GM21717 (cell line): ENCODE measurements around the gene SCGB3A1.

Experiments
- ATAC-seq: cut with Tn5 transposase; IDR thresholded peaks from one replicate; pipeline ENCODE4 v1.9.1; 2021; ENCODE audit warnings: mild to moderate bottlenecking, moderate library complexity; ENCODE audit not compliant: unreplicated experiment

The SCGB3A1 gene, protein sequence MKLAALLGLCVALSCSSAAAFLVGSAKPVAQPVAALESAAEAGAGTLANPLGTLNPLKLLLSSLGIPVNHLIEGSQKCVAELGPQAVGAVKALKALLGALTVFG

DNA sequence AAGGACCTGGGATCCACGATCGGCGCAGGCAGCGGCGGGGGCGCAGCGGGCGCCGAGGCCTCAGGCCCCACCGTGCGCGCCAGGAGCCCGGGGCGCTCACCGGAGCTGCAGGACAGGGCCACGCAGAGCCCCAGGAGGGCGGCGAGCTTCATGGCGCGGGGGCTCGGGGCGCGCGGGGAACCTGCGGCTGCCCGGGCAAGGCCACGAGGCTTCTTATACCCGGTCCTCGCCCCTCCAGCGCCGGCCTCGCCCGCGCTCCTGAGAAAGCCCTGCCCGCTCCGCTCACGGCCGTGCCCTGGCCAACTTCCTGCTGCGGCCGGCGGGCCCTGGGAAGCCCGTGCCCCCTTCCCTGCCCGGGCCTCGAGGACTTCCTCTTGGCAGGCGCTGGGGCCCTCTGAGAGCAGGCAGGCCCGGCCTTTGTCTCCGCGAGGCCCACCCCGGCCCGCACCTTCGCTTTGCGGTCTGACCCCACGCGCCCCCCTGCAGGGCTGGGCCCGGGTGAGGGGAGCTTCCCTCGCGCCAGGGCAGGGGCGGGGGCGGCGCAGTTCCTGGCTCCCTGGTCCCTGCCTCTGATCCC, at the start of gene SCGB3A1:
Gene SCGB3A1, minus strand, starts transcription at position 189 of the 577 bp plus-strand sequence. Its CDS starts 37 bp downstream, at position 152.
- no peak for ATAC-seq

GRCh38 chr5:180640611-180640860, 49.2 kb upstream of the SCGB3A1 start:
- no peak for ATAC-seq

GRCh38 chr5:180639741-180640610, 48.7 kb upstream of the SCGB3A1 start:
- ATAC-seq, result no peak

DNA sequence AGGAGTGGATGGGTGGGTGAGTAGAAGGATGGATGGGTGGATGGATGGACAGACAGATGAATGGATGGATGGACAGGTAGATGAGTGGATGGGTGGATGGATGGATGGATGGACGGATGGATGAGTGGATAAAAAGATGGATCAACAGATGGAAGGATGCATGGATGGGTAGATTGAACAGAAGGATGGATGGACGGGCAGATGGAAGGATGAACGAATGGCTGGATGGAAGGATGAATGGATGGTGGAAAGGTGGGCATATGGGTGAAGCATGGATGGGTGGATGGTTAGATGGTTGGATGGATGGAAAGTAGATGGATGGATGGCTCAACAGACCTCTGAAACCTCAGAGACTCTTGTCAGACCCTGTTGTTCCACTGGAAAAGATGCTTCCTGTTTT, 48.0 kb upstream of the SCGB3A1 start:
- no peak for ATAC-seq

GRCh38 chr5:180637962-180638680, 46.8 kb upstream of the SCGB3A1 start:
- ATAC-seq, result no peak

DNA sequence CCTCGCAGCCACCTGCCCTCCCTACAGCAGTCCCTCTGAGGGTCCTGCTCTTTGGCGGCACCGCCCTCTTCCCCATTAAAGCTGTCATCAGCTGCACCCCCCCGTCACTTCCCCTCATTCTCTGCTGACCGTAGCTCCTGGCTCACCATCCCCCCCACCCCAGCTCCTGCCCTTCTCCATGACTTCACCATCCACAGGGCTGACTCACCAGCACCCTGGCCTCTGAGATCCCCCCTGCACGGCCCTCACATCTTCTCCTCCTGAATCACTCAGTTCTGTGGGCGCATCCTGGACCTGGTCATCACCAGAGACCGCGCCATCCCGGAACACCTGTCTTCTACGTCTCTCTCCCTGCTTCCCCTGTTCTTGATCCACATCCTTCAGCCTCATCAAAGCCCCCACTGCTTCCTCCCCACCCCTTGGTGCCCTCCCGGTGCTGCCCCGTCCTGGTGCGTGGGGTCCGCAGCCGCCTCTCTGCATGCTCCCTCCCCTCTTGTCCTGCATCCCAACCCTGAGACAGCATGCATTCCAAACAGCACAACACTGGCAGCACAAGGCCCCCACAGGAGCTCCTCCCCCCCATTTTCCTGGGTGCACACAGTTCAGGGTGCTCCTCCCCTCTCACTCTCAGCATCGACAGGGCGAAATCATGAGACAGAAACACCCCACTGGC, 45.2 kb upstream of the SCGB3A1 start:
- ATAC-seq, result no peak

DNA sequence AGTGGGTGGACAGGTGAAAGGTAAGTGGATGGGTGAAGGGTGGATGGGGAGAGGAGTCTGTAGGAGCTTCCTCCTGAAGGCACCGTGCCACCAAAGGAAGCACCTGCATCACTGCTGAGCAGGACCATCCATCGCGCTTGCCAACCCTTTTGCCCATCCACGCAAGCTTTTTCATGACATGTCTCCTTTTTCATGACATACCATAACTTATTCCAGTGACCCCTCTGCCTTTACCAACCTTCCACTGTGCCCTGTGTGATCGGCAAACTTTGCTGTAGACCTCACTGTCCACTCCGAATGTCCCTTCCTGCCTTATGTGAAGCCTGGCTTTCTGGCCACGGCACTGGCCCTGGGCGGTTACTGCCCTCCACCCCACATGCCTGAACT, 44.7 kb upstream of the SCGB3A1 start:
- no peak for ATAC-seq

- no peak for ATAC-seq
These were observed 42.2 kb upstream of the SCGB3A1 start for GRCh38 chr5:180633283-180634177.

DNA sequence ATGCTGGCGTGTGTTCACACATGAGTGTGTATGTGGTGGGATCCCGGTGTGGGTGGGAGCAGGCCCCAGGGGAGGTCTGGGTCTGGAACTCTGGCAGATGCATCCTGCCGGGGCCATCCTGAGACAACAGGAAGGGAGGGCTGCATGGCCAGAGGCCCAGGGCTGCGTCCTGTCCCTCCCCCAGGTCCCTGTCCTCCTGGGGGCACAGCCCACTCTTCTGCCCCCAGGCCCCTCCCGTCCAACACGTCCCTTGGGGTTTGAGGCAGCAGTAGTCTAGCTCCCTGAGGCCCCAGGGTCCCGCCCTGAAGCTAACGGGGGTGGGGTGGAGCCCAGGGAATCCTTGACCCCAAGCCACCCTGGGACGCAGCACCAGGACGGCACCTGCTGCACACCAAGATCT, 41.5 kb upstream of the SCGB3A1 start:
- no peak for ATAC-seq

DNA sequence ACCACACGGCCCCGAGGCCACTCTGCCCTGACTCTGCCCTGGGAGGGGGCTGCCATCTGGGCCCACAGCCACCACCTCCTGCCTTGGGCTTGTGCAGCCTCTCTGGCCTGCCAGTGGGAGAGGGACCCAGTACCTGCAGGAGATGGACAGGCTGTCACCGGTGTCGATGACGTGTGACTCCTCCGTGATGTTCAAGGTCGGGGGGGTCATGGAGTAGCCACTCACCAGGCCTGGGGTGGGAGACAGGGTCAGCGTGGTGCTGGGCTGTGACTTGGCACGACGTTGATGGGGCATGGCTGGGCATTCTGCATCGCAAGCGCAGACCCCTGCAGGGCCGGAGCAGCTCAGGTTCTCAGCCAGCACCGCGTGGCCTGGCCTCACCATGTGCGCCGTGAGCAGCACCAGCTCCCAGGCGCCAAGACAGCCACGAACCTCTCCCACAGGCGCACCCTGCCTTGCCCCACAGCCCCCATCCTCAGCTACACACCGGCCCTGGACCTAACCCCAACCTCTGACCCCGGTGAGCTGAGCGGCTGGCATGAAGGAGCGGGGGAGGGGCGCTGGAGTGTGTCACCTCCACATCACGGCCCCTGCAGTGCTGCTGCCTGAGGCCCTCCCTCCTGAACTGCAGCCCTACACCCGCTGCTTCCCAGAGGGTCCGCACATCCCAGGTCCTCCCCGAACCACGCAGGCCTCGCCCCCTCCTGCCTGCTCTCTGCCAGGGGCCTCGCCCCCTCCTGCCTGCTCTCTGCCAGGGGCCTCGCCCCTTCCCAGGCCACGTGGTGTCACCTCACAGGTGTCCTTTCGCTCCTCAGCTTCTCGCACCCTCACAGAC, 40.5 kb upstream of the SCGB3A1 start:
- no peak for ATAC-seq

DNA sequence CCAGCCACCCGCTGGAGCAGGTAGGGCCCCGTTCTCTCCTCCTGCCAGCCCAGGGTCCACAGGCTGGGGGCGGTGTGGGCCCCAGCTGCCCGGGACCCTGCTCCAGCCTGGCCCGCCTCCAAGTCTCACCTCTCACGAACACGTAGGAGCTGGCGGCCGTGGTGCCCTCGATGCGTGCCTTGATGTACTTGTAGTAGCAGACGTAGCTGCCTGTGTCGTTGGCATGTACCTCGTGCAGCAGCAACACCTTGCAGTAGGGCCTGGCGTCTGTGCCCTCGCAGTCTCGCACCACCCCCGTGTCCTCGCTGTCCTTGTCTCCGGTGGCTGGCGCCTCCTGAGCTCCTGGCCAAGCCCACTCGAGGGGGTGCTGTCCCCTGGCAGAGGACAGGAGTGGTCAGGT, 39.1 kb upstream of the SCGB3A1 start:
- ATAC-seq, result no peak

GRCh38 chr5:180629831-180630382, 38.6 kb upstream of the SCGB3A1 start:
- no peak for ATAC-seq

- no peak for ATAC-seq
These were observed 37.8 kb upstream of the SCGB3A1 start for GRCh38 chr5:180628827-180629750.

DNA sequence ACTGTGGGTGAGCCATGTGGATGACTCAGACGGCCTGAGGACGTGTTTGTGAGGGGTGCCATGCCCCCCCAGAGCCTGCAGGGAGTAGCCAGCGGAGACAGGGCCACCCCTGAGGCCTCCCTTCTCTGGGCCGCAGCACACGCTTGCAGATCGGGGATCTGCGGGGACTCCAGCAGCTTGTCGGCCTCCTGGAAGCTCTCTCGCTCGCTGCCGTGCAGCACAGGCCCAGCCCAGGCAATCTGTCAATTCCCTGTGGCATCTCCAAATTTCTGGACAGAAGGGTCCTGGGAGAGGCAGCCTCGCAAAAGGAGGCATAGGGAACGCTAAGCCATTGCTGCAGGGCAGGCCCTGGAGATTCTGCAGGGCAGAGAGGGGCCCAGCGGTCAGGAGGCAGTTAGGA, 36.9 kb upstream of the SCGB3A1 start:
- ATAC-seq, result no peak

GRCh38 chr5:180627386-180628120, 36.3 kb upstream of the SCGB3A1 start:
- no peak for ATAC-seq

- ATAC-seq, result no peak
These were observed 35.5 kb upstream of the SCGB3A1 start for GRCh38 chr5:180626661-180627385.
